Right atrium auricular region (tissue), 2 donors: ENCODE results near the gene SASH1. TPM values are rescaled to one million over a fixed set of nuclear protein-coding genes. Genes with fewer than 3 reads are reported as not detected.
A peak's percentile ranks its signal among the peaks of the same experiment; 100 is the strongest.

Source experiments
- DNase-seq: peaks from one replicate; pipeline ENCODE4 v3.0.0-alpha.2; 2019; ENCODE audit warnings: low spot score
- H3K27ac ChIP-seq, 2 donors: fragments of 200-600 bp; sonication (generic); 1 replicate in 1 of 2; 2 replicates in 1 of 2; pipeline ENCODE4 v1.5.1; 2016 to 2019
- H3K27me3 ChIP-seq, 2 donors: fragments of 200-600 bp; sonication (generic); one replicate each; pipeline versions ENCODE4 v1.5.1 to v1.6.0; 2017 to 2019
- H3K36me3 ChIP-seq: fragments of 200-600 bp; sonication (generic); one replicate; pipeline ENCODE4 v1.5.1; 2016
- H3K4me1 ChIP-seq, 2 donors: fragments of 200-600 bp; sonication (generic); one replicate each; pipeline versions ENCODE4 v1.5.1 to v1.6.0; 2017 to 2019
- H3K4me3 ChIP-seq, 2 donors: fragments of 200-600 bp; sonication (generic); 1 replicate in 1 of 2; 2 replicates in 1 of 2; pipeline ENCODE4 v1.5.1; 2017 to 2019; ENCODE audit warnings: mild to moderate bottlenecking in 1 of 2, moderate library complexity in 1 of 2
- H3K9me3 ChIP-seq, 2 donors: fragments of 200-600 bp; sonication (generic); one replicate each; pipeline ENCODE4 v1.5.1; 2019
- total RNA-seq, 2 donors: library from RNA; depleted of rRNA; stranded (reverse); fragments of >200 nt; gene quantifications; one replicate each; pipeline ENCODE4 v1.1.0, GENCODE V29; 2016
- TF ChIP-seq, protein P1 (sequence below), 2 donors: fragments of 200-600 bp; sonication (generic); IDR thresholded peaks; one replicate each; pipeline ENCODE4 v1.5.1; 2019; ENCODE audit warnings: antibody characterized with exemption in 2 of 2

The SASH1 gene
- total RNA-seq, 2 donors from 2014 or later: 39.0 to 42.3 TPM

DNA sequence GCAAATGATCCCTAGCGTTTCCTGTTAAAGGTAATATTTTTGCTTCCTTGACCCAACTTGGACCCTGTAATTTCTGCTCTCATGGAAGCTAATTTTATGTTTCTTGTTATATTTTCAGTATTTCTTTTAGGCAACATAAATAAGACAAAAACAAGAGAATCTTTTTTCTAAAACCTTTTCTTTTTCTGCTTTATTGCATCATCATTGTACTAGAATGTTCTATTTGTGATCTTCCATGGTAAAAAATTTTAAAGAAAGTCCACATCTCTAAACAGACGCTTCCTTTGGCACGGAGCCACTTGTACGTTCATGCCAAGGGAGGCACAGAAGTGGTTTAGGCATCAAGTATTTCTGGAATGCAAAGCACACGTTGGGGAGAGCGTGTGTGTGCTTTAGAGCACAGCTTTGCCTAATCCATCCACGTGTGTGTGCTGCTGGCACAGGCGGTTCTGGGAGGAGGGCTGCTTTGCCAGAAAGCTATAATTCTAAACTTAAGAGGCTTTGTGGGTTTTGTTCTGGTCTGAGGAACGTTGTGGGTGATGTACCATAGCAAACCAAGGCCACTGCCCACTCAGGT lies 98.3 kb downstream of the SASH1 start:
- Histone ChIP-seq H3K4me1 (peaks cover 0 to 26% of the 10 kb centered on the region in 2 donors), H3K27me3 (no peaks in the 10 kb centered on the region), H3K4me3 (no peak overlapping the region), H3K9me3 (no peaks in the 10 kb centered on the region), H3K27ac (peak overlapping the region; percentile 54 to 70), H3K36me3 (no peaks in the 10 kb centered on the region)
- TF ChIP-seq, protein P1, sequence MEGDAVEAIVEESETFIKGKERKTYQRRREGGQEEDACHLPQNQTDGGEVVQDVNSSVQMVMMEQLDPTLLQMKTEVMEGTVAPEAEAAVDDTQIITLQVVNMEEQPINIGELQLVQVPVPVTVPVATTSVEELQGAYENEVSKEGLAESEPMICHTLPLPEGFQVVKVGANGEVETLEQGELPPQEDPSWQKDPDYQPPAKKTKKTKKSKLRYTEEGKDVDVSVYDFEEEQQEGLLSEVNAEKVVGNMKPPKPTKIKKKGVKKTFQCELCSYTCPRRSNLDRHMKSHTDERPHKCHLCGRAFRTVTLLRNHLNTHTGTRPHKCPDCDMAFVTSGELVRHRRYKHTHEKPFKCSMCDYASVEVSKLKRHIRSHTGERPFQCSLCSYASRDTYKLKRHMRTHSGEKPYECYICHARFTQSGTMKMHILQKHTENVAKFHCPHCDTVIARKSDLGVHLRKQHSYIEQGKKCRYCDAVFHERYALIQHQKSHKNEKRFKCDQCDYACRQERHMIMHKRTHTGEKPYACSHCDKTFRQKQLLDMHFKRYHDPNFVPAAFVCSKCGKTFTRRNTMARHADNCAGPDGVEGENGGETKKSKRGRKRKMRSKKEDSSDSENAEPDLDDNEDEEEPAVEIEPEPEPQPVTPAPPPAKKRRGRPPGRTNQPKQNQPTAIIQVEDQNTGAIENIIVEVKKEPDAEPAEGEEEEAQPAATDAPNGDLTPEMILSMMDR (IDR thresholded peaks at IDR 0.05): no peak
- peak; percentile 80 for DNase-seq

DNA sequence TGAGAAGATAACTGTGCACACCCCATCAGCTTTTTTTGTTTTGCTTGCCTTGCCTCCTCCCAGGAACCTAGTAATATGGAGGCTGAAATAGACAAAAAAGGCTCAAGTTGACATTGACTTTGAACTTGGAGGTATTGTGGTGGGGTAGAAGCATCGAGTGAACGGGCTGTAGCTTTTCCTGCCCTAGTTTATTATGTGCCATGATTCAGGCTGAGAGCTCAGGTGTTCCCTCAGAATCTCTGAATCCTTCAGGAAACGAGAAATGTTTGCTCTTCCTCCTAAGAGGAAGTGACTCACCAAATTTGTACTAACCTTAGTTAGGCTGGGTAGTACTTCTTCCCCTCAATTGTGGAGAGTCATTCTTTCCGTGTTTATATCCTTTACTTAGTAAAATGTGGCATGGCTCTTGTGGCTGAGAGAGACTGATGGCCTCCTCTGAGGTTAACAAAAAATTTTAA lies 98.8 kb downstream of the SASH1 start:
- H3K9me3 ChIP-seq: no peaks in the 10 kb centered on the region
- no peaks in the 10 kb centered on the region for H3K36me3 ChIP-seq
- peaks cover 0 to 26% of the 10 kb centered on the region in 2 donors for H3K4me1 ChIP-seq
- peak overlapping the region; percentile 54 to 70 for H3K27ac ChIP-seq
- TF ChIP-seq, protein P1 (IDR thresholded peaks at IDR 0.05): no peak
- no peak overlapping the region for H3K4me3 ChIP-seq
- no peaks in the 10 kb centered on the region for H3K27me3 ChIP-seq
- DNase-seq: no peak

GRCh38 chr6:148443798-148444560 lies 101.3 kb downstream of the SASH1 start:
- TF ChIP-seq, protein P1 (IDR thresholded peaks at IDR 0.05): no peak
- Histone ChIP-seq H3K27ac (no peak overlapping the region), H3K27me3 (no peaks in the 10 kb centered on the region), H3K36me3 (no peaks in the 10 kb centered on the region), H3K4me3 (no peak overlapping the region), H3K4me1 (peaks cover 0 to 34% of the 10 kb centered on the region in 2 donors), H3K9me3 (no peaks in the 10 kb centered on the region)
- no peak for DNase-seq

DNA sequence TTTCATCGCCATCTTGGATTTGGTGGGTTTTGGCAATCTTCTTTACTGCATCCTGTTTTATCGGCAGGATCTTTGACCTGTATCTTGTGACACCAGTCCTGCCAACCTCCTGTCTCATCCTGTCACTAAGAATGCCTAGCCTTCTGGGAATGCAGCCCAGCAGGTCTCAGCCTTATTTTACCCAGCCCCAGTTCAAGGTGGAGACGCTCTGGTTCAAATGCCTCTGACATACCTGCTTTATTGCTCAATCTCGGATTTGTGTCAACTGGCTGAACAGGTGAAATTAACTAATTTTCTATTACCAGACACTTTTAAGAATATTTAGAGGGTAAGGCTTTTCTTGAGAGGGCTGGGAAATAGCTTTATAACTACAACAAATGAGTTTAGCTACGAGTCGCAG lies 102.5 kb downstream of the SASH1 start:
- Histone ChIP-seq H3K4me1 (peaks cover 0 to 30% of the 10 kb centered on the region in 2 donors), H3K9me3 (no peaks in the 10 kb centered on the region), H3K27ac (no peak overlapping the region), H3K36me3 (no peaks in the 10 kb centered on the region), H3K27me3 (no peaks in the 10 kb centered on the region), H3K4me3 (no peak overlapping the region)
- TF ChIP-seq, protein P1 (IDR thresholded peaks at IDR 0.05): no peak
- DNase-seq: no peak

DNA sequence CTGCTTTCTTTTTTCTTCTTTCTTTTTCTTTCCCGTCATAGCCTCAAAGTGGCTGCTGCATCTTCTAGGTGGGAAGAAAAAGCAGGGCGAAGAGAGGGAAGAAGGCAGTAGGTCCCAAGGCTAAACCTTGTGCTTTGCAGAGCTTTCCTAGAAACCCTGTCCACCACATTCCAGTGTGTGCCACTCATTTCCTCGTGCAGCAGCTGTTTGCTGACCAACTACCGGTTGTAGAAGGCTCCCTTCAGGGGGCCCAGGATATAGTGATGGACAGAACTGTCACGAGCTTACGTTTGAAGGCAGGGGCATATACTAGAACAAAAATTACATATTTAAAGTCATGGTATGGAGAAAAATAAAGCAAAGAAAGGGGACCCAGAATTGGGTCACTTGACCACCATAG lies 103.0 kb downstream of the SASH1 start:
- H3K36me3 ChIP-seq: no peaks in the 10 kb centered on the region
- DNase-seq: no peak
- H3K27ac ChIP-seq: no peak overlapping the region
- no peaks in the 10 kb centered on the region for H3K9me3 ChIP-seq
- TF ChIP-seq, protein P1 (IDR thresholded peaks at IDR 0.05): no peak
- H3K27me3 ChIP-seq: no peaks in the 10 kb centered on the region
- H3K4me3 ChIP-seq: no peak overlapping the region
- peaks cover 0 to 25% of the 10 kb centered on the region in 2 donors for H3K4me1 ChIP-seq
